Ascending aorta (tissue), 2 donors: ENCODE data around the gene SEC63. TPM values are rescaled to one million over a fixed set of nuclear protein-coding genes. Genes with fewer than 3 reads are reported as not detected.
"Not testable (repeated sequence)": the region's sequence is repeated elsewhere in the genome, so short reads cannot be mapped to it uniquely, and the experiment has no call there.

Experiments
- DNase-seq, 2 donors: peaks; one replicate each; pipeline ENCODE4 v3.0.0-alpha.2; 2019; ENCODE audit warnings: low spot score in 2 of 2
- H3K27ac ChIP-seq, 2 donors: fragments of 200-600 bp; sonication (generic); one replicate each; pipeline ENCODE4 v1.5.1; 2016 to 2017; ENCODE audit warnings: mild to moderate bottlenecking in 1 of 2
- H3K27me3 ChIP-seq: fragments of 200-600 bp; sonication (generic); one replicate; pipeline ENCODE4 v1.5.1; 2017
- H3K36me3 ChIP-seq, 2 donors: fragments of 200-600 bp; sonication (generic); one replicate each; pipeline ENCODE4 v1.5.1; 2016
- H3K4me1 ChIP-seq, 2 donors: fragments of 200-600 bp; sonication (generic); one replicate each; pipeline ENCODE4 v1.5.1; 2016 to 2017; ENCODE audit warnings: mild to moderate bottlenecking in 1 of 2
- H3K4me3 ChIP-seq, 2 donors: fragments of 200-600 bp; sonication (generic); one replicate each; pipeline ENCODE4 v1.5.1; 2016 to 2017; ENCODE audit warnings: mild to moderate bottlenecking in 1 of 2
- H3K9me3 ChIP-seq, 2 donors: fragments of 200-600 bp; sonication (generic); one replicate each; pipeline ENCODE4 v1.5.1; 2016
- CTCF ChIP-seq, 3 experiments: fragments of 200-600 bp in 2 of 3; fragments of 450-650 bp in 1 of 3; sonication (generic) in 2 of 3; IDR thresholded peaks; one replicate each; pipeline ENCODE4 v1.5.1; 2016 to 2019; ENCODE audit warnings: antibody characterized with exemption in 3 of 3, mild to moderate bottlenecking in 1 of 3, moderate library complexity in 1 of 3
- intact Hi-C: fragments of 100-400 bp; cut with DNase I; formaldehyde crosslinking; loops from one replicate; pipeline ENCODE4 v1.15.1; 2023
- total RNA-seq: library from RNA; depleted of rRNA; stranded (reverse); fragments of >200 nt; gene quantifications from one replicate; pipeline ENCODE4 v1.1.0, GENCODE V29; 2016

The SEC63 gene
- total RNA-seq, 1 donor from 2014 or later, result 13.1 TPM

- DNase-seq, result no peak
- TF ChIP-seq CTCF (IDR thresholded peaks at IDR 0.05), result peak in 1 of 3 experiments; percentile 19
- intact Hi-C loops, result no loop called here
- Histone ChIP-seq H3K4me3 (no peak overlapping the region), H3K4me1 (no peaks in the 10 kb centered on the region), H3K9me3 (no peaks in the 10 kb centered on the region), H3K27me3 (no peaks in the 10 kb centered on the region), H3K27ac (no peak overlapping the region), H3K36me3 (peaks cover 8 to 10% of the 10 kb centered on the region in 2 donors)
Measured at GRCh38 chr6:107866606-107867301, 91.3 kb downstream of the SEC63 start.

GRCh38 chr6:107864226-107865127, 93.5 kb downstream of the SEC63 start:
- H3K36me3 ChIP-seq, result no peaks in the 10 kb centered on the region
- no peak for DNase-seq
- no peaks in the 10 kb centered on the region for H3K4me1 ChIP-seq
- H3K27me3 ChIP-seq, result no peaks in the 10 kb centered on the region
- no peaks in the 10 kb centered on the region for H3K9me3 ChIP-seq
- H3K4me3 ChIP-seq, result no peak overlapping the region
- intact Hi-C loops, result no loop called here
- no peak overlapping the region for H3K27ac ChIP-seq
- no peak for TF ChIP-seq CTCF (IDR thresholded peaks at IDR 0.05)

- Histone ChIP-seq H3K4me1 (no peaks in the 10 kb centered on the region), H3K27me3 (no peaks in the 10 kb centered on the region), H3K36me3 (no peaks in the 10 kb centered on the region), H3K4me3 (no peak overlapping the region), H3K27ac (no peak overlapping the region), H3K9me3 (no peaks in the 10 kb centered on the region)
- intact Hi-C loops, result no loop called here
- no peak for TF ChIP-seq CTCF (IDR thresholded peaks at IDR 0.05)
- DNase-seq, result no peak
Measured at GRCh38 chr6:107862383-107862782, 95.6 kb downstream of the SEC63 start.

GRCh38 chr6:107860963-107861362, 97.0 kb downstream of the SEC63 start:
- DNase-seq, intact Hi-C loops, H3K27ac ChIP-seq, H3K36me3 ChIP-seq, H3K4me3 ChIP-seq, H3K9me3 ChIP-seq, H3K27me3 ChIP-seq, H3K4me1 ChIP-seq: not testable (repeated sequence)

- intact Hi-C loops, DNase-seq, H3K4me3 ChIP-seq, H3K36me3 ChIP-seq, H3K9me3 ChIP-seq, H3K27me3 ChIP-seq, H3K4me1 ChIP-seq, H3K27ac ChIP-seq: not testable (repeated sequence)
Measured at GRCh38 chr6:107860144-107860543, 97.9 kb downstream of the SEC63 start.

GRCh38 chr6:107853230-107853629, 104.8 kb downstream of the SEC63 start:
- Histone ChIP-seq H3K27me3 (no peaks in the 10 kb centered on the region), H3K36me3 (no peaks in the 10 kb centered on the region), H3K4me1 (no peaks in the 10 kb centered on the region), H3K9me3 (no peaks in the 10 kb centered on the region), H3K4me3 (no peak overlapping the region), H3K27ac (no peak overlapping the region)
- no peak for TF ChIP-seq CTCF (IDR thresholded peaks at IDR 0.05)
- DNase-seq, result no peak
- intact Hi-C loops, result no loop called here
